ENCODE results near the gene FAM131B. TPM values are rescaled to one million over a fixed set of nuclear protein-coding genes. Genes with fewer than 3 reads are reported as not detected.
A peak's percentile ranks its signal among the peaks of the same experiment; 100 is the strongest.

FAM131B gene
- total and polyA plus RNA-seq, 2 of the 13 experiments (the other 11 are each of a cell fraction or from before 2014, with no cell fraction given) = 0.07 TPM; not detected in 1

GRCh38 chr7:143380646-143381426 lies 18.3 kb upstream of the FAM131B start, which contains the start of gene ZYX (continued):
- TF ChIP-seq BCL3 (CRISPR knock-in tag; IDR thresholded peaks at IDR 0.05) = no peak
- 0 out of 2 replicates have a peak, but pooled peaks have one; percentile 35 for TF ChIP-seq ISL2 (CRISPR knock-in tag; IDR thresholded peaks at IDR 0.05)
- TF ChIP-seq ZNF275 (CRISPR knock-in tag; IDR thresholded peaks at IDR 0.05; ENCODE audit: borderline replicate concordance) = peak; percentile 49; the same call in 1 of the 2 replicates
- TF ChIP-seq PRDM15 (CRISPR knock-in tag; IDR thresholded peaks at IDR 0.05) = peak; percentile 53; the same call in 1 of the 2 replicates
- TF ChIP-seq ZNF546 (CRISPR knock-in tag; conservative IDR thresholded peaks at IDR 0.05) = peak; percentile 47
- peak; percentile 57; the same call in 1 of the 2 replicates for TF ChIP-seq SP4 (CRISPR knock-in tag; IDR thresholded peaks at IDR 0.05)
- 0 out of 2 replicates have a peak, but pooled peaks have one; percentile 22 for TF ChIP-seq TFDP2 (CRISPR knock-in tag; IDR thresholded peaks at IDR 0.05)
- no peak for TF ChIP-seq CCAR2 (optimal IDR thresholded peaks at IDR 0.05; ENCODE audit: low read depth, low read length)
- no peak for TF ChIP-seq ZNF124 (CRISPR knock-in tag; IDR thresholded peaks at IDR 0.05)
- TF ChIP-seq ZFP90 (CRISPR knock-in tag; IDR thresholded peaks at IDR 0.05; ENCODE audit: borderline replicate concordance) = 0 out of 2 replicates have a peak, but pooled peaks have one; percentile 45
- peak; percentile 28; the same call in 1 of the 2 replicates for TF ChIP-seq ATF7-NPFF (CRISPR knock-in tag; IDR thresholded peaks at IDR 0.05; ENCODE audit: low read depth)
- TF ChIP-seq ZFP36L1 (CRISPR knock-in tag; IDR thresholded peaks at IDR 0.05) = no peak
- TF ChIP-seq ZMYM4 (CRISPR knock-in tag; IDR thresholded peaks at IDR 0.05) = 0 out of 2 replicates have a peak, but pooled peaks have one; percentile 8
- no peak for TF ChIP-seq DPF2 (CRISPR knock-in tag; IDR thresholded peaks at IDR 0.05; ENCODE audit: borderline replicate concordance, low read depth)
- peak; percentile 71; the same call in 1 of the 2 replicates for TF ChIP-seq ARID4A (CRISPR knock-in tag; IDR thresholded peaks at IDR 0.05; ENCODE audit: borderline replicate concordance)
- peak; percentile 32 to 62; a peak in 3 of 4 replicates for TF ChIP-seq POLR2A (IDR thresholded peaks at IDR 0.05; ENCODE audit: insufficient read depth in 1 of 2, low read depth in 2 of 2, low read length in 2 of 2)

Measured in HepG2 (cell line).